OCI-LY7 (cell line): ENCODE data around the gene PCYT1B.

ENCODE experiments used
- EZH2phosphoT487 ChIP-seq: fragments of 200-600 bp; sonication (generic); IDR thresholded peaks from 2 replicates; pipeline ENCODE4 v1.6.1; 2018; ENCODE audit warnings: low read depth, borderline replicate concordance, mild to moderate bottlenecking, mixed run types, antibody characterized with exemption, low read length, moderate library complexity, mixed read lengths
- TF ChIP-seq, protein P1 (sequence below): fragments of 200-600 bp; sonication (generic); conservative IDR thresholded peaks from 2 replicates; pipeline ENCODE4 v1.5.1; 2014; ENCODE audit warnings: mild to moderate bottlenecking, antibody characterized with exemption, low read length, moderate library complexity, mixed read lengths

DNA sequence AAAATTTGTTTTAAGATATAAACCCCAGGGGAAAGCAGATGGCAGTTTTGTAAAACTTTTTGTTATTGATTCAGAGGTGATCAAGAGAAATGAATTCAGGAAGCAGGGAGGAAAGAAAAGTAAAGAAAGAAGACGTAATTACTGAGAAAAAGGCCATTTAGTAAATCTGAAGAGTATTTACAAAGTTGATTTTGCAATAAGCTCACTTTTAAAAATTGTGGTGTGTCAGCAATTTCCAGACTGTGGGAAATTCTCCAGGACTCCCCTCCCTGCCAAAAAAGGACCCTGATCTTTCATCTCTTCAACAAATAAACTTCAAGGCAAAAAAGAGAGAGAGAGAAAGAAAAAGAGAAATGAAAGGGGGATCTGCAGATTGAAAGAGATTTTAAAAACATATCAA is 36.6 kb downstream of the PCYT1B start:
- TF ChIP-seq EZH2phosphoT487: no peak
- TF ChIP-seq, protein P1, sequence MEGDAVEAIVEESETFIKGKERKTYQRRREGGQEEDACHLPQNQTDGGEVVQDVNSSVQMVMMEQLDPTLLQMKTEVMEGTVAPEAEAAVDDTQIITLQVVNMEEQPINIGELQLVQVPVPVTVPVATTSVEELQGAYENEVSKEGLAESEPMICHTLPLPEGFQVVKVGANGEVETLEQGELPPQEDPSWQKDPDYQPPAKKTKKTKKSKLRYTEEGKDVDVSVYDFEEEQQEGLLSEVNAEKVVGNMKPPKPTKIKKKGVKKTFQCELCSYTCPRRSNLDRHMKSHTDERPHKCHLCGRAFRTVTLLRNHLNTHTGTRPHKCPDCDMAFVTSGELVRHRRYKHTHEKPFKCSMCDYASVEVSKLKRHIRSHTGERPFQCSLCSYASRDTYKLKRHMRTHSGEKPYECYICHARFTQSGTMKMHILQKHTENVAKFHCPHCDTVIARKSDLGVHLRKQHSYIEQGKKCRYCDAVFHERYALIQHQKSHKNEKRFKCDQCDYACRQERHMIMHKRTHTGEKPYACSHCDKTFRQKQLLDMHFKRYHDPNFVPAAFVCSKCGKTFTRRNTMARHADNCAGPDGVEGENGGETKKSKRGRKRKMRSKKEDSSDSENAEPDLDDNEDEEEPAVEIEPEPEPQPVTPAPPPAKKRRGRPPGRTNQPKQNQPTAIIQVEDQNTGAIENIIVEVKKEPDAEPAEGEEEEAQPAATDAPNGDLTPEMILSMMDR: no peak
